AG09309 (cell line): ENCODE measurements around the gene TNFAIP8L2.

ENCODE experiments used
- DNase-seq: peaks from one replicate; pipeline ENCODE4 v3.0.0-alpha.2; 2010; ENCODE audit warnings: low read depth
- H3K4me3 ChIP-seq: 2 replicates; pipeline ENCODE4 v1.5.1; 2011; ENCODE audit warnings: mild to moderate bottlenecking, low read depth, low read length, moderate library complexity; ENCODE audit not compliant: control insufficient read depth
- CTCF ChIP-seq: IDR thresholded peaks from 2 replicates; pipeline ENCODE4 v1.5.1; 2011; ENCODE audit warnings: mild to moderate bottlenecking, low read depth, low read length, inconsistent platforms; ENCODE audit not compliant: insufficient read depth, control insufficient read depth; ENCODE audit errors: missing control alignments

The TNFAIP8L2 gene

GRCh38 chr1:151131701-151132334 lies 24.6 kb upstream of the TNFAIP8L2 start:
- TF ChIP-seq CTCF, result no peak
- DNase-seq, result no peak
- H3K4me3 ChIP-seq, result peak overlapping the region; percentile 36

- no peak for DNase-seq
- no peak overlapping the region for H3K4me3 ChIP-seq
Measured at GRCh38 chr1:151132335-151133017, 24.0 kb upstream of the TNFAIP8L2 start.

GRCh38 chr1:151133018-151133806 lies 23.2 kb upstream of the TNFAIP8L2 start:
- no peak for DNase-seq
- TF ChIP-seq CTCF, result no peak
- no peak overlapping the region for H3K4me3 ChIP-seq

More at GRCh38 chr1:151132335-151133017, 24.0 kb upstream of the TNFAIP8L2 start:
- no peak for TF ChIP-seq CTCF

- no peak for TF ChIP-seq CTCF
- DNase-seq, result no peak
- H3K4me3 ChIP-seq, result no peak overlapping the region
Measured at GRCh38 chr1:151134396-151134795, 22.1 kb upstream of the TNFAIP8L2 start.

GRCh38 chr1:151134991-151135390 lies 21.5 kb upstream of the TNFAIP8L2 start:
- no peak overlapping the region for H3K4me3 ChIP-seq
- TF ChIP-seq CTCF, result no peak
- DNase-seq, result no peak

GRCh38 chr1:151135433-151136385 lies 20.7 kb upstream of the TNFAIP8L2 start:
- DNase-seq, result no peak
- H3K4me3 ChIP-seq, result no peak overlapping the region
- no peak for TF ChIP-seq CTCF
